ENCODE data around the gene CENPX. TPM values are rescaled to one million over a fixed set of nuclear protein-coding genes. Genes with fewer than 3 reads are reported as not detected.

Gene CENPX
- total RNA-seq, 1 donor = 30.7 TPM

GRCh38 chr17:82029990-82030469, 7.4 kb upstream of the CENPX start:
- no peak for TF ChIP-seq CTCF (IDR thresholded peaks at IDR 0.05; ENCODE audit: insufficient read depth, low read depth, low read length)
- no peak overlapping the region for H3K4me3 ChIP-seq (ENCODE audit: low read depth, low read length)

GRCh38 chr17:82029391-82029790, 6.7 kb upstream of the CENPX start:
- H3K4me3 ChIP-seq (ENCODE audit: low read depth, low read length) = no peak overlapping the region
- no peak for TF ChIP-seq CTCF (IDR thresholded peaks at IDR 0.05; ENCODE audit: insufficient read depth, low read depth, low read length)
- DNase-seq (ENCODE audit: low read depth) = no peak

More at GRCh38 chr17:82029990-82030469, 7.4 kb upstream of the CENPX start:
- DNase-seq (ENCODE audit: low read depth) = no peak

- TF ChIP-seq CTCF (IDR thresholded peaks at IDR 0.05; ENCODE audit: insufficient read depth, low read depth, low read length) = no peak
- no peak for DNase-seq (ENCODE audit: low read depth)
- H3K4me3 ChIP-seq (ENCODE audit: low read depth, low read length) = no peak overlapping the region
Measured at GRCh38 chr17:82028966-82029365, 6.3 kb upstream of the CENPX start.

DNA sequence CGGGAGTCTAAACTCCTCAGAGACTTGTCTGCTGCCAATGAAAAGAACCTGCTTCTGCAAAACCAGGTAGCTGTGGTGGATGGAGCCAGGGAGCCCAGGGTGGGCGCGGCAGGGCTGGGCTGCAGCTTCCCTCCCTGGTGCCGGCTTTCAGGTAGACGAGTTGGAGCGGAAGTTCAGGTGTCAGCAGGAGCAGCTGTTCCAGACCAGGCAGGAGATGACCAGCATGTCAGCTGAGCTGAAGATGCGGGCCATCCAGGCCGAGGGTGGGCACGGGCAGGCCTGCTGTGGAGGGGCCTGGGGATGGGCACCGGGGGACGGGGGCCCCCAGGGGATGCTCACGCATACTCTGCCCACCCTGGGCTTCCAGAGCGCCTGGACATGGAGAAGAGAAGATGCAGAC, 5.6 kb upstream of the CENPX start:
- DNase-seq (ENCODE audit: low read depth) = no peak
- H3K4me3 ChIP-seq (ENCODE audit: low read depth, low read length) = no peak overlapping the region
- TF ChIP-seq CTCF (IDR thresholded peaks at IDR 0.05; ENCODE audit: insufficient read depth, low read depth, low read length) = no peak

GRCh38 chr17:82025401-82026107, 2.9 kb upstream of the CENPX start:
- no peak overlapping the region for H3K4me3 ChIP-seq (ENCODE audit: low read depth, low read length)
- no peak for TF ChIP-seq CTCF (IDR thresholded peaks at IDR 0.05; ENCODE audit: insufficient read depth, low read depth, low read length)
- DNase-seq (ENCODE audit: low read depth) = no peak

DNA sequence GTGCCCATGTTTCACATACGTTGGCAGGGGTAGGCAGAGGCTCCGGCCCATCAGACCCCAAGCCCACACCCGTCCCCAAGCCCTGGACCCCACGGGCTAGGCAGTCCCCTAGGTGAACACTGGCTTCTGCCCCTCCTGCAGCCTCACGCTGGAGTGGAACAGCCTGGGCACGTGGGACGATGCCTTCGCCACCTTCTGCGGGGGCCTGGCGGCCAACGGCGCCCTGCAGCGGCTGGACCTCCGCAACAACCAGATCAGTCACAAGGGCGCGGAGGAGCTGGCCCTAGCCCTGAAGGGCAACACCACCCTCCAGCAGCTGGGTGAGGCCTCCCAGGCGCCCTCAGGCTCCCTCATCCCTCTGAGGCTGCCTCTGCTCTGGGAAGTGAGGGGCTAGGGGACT, 2.2 kb upstream of the CENPX start:
- no peak for DNase-seq (ENCODE audit: low read depth)
- H3K4me3 ChIP-seq (ENCODE audit: low read depth, low read length) = no peak overlapping the region
- no peak for TF ChIP-seq CTCF (IDR thresholded peaks at IDR 0.05; ENCODE audit: insufficient read depth, low read depth, low read length)

Measured in fibroblast of villous mesenchyme (primary cell).